ENCODE results near the gene AVPR1B.

GRCh38 chr1:206105464-206105995 is 11.7 kb downstream of the AVPR1B start:
- TF ChIP-seq POLR2A (IDR thresholded peaks at IDR 0.05; ENCODE audit: low read length) (no peak), GATA1 (IDR thresholded peaks at IDR 0.05; ENCODE audit: low read depth, low read length) (no peak)
